ENCODE data around the gene SPATA13. TPM values are rescaled to one million over a fixed set of nuclear protein-coding genes. Genes with fewer than 3 reads are reported as not detected.

The SPATA13 gene
- total RNA-seq, 2 donors from 2014 or later: 19.4 to 24.8 TPM

- Mint-ChIP-seq H3K36me3 (ENCODE audit: low read depth) (peaks cover 12% of the 10 kb centered on the region), H3K27ac (no peak overlapping the region), H3K27me3 (ENCODE audit: insufficient read depth) (no peaks in the 10 kb centered on the region), H3K9me3 (no peaks in the 10 kb centered on the region), H3K4me1 (peaks cover 10% of the 10 kb centered on the region), H3K4me3 (no peak overlapping the region)
- no peak for TF ChIP-seq CTCF (conservative IDR thresholded peaks at IDR 0.05)
- Histone ChIP-seq H3K4me3 (ENCODE audit: low read length) (no peak overlapping the region), H3K9ac (ENCODE audit: extremely low read depth, low read length, poor library complexity, severe bottlenecking) (no peak overlapping the region), H3K27ac (ENCODE audit: low read depth, low read length) (no peak overlapping the region), H3K9me3 (ENCODE audit: control insufficient read depth, low read length) (no peaks in the 10 kb centered on the region), H3K36me3 (ENCODE audit: control insufficient read depth, insufficient read depth, low read length) (no peaks in the 10 kb centered on the region), H3K27me3 (ENCODE audit: control insufficient read depth, insufficient read depth, low read length, poor library complexity, severe bottlenecking) (no peaks in the 10 kb centered on the region), H3K4me1 (ENCODE audit: control insufficient read depth, insufficient read depth, low read length) (no peaks in the 10 kb centered on the region)
- 95 to 100% methylated on average over 4 to 7 of the region's 7 CpGs for WGBS, 2 experiments (ENCODE audit: insufficient coverage in 1 of 2, insufficient read length in 1 of 2)
- DNase-seq: peak; percentile 49
Measured at GRCh38 chr13:24225930-24226329, 65.4 kb downstream of the SPATA13 start.

GRCh38 chr13:24226762-24227161, 66.2 kb downstream of the SPATA13 start:
- DNase-seq: peak; percentile 61
- Histone ChIP-seq H3K36me3 (ENCODE audit: control insufficient read depth, insufficient read depth, low read length) (no peaks in the 10 kb centered on the region), H3K4me1 (ENCODE audit: control insufficient read depth, insufficient read depth, low read length) (no peaks in the 10 kb centered on the region), H3K27ac (ENCODE audit: low read depth, low read length) (no peak overlapping the region), H3K27me3 (ENCODE audit: control insufficient read depth, insufficient read depth, low read length, poor library complexity, severe bottlenecking) (no peaks in the 10 kb centered on the region), H3K9me3 (ENCODE audit: control insufficient read depth, low read length) (no peaks in the 10 kb centered on the region), H3K4me3 (ENCODE audit: low read length) (no peak overlapping the region), H3K9ac (ENCODE audit: extremely low read depth, low read length, poor library complexity, severe bottlenecking) (no peak overlapping the region)
- Mint-ChIP-seq H3K9me3 (no peaks in the 10 kb centered on the region), H3K36me3 (ENCODE audit: low read depth) (peaks cover 12% of the 10 kb centered on the region), H3K4me1 (peaks cover 10% of the 10 kb centered on the region), H3K4me3 (no peak overlapping the region), H3K27me3 (ENCODE audit: insufficient read depth) (no peaks in the 10 kb centered on the region), H3K27ac (no peak overlapping the region)
- TF ChIP-seq CTCF (conservative IDR thresholded peaks at IDR 0.05): peak; percentile 43
- 52 to 79% methylated on average over 3 of the region's 3 CpGs for WGBS, 2 experiments (ENCODE audit: insufficient coverage in 1 of 2, insufficient read length in 1 of 2)

GRCh38 chr13:24228852-24229458, 68.4 kb downstream of the SPATA13 start:
- H3K4me3 ChIP-seq (ENCODE audit: low read length): no peak overlapping the region
- H3K27me3 Mint-ChIP-seq (ENCODE audit: insufficient read depth): no peaks in the 10 kb centered on the region
- H3K9me3 Mint-ChIP-seq: no peaks in the 10 kb centered on the region
- H3K36me3 ChIP-seq (ENCODE audit: control insufficient read depth, insufficient read depth, low read length): no peaks in the 10 kb centered on the region
- DNase-seq: peak; percentile 69
- H3K27me3 ChIP-seq (ENCODE audit: control insufficient read depth, insufficient read depth, low read length, poor library complexity, severe bottlenecking): no peaks in the 10 kb centered on the region
- 51% methylated on average over 4 of the region's 4 CpGs; no CpG with 5 or more reads in 1 of the 2 experiments for WGBS, 2 experiments (ENCODE audit: insufficient coverage in 1 of 2, insufficient read length in 1 of 2)
- peaks cover 12% of the 10 kb centered on the region for H3K36me3 Mint-ChIP-seq (ENCODE audit: low read depth)
- H3K4me1 ChIP-seq (ENCODE audit: control insufficient read depth, insufficient read depth, low read length): peaks cover 4% of the 10 kb centered on the region
- H3K4me3 Mint-ChIP-seq: no peak overlapping the region
- no peaks in the 10 kb centered on the region for H3K9me3 ChIP-seq (ENCODE audit: control insufficient read depth, low read length)
- peak; percentile 96 for TF ChIP-seq CTCF (conservative IDR thresholded peaks at IDR 0.05)
- H3K9ac ChIP-seq (ENCODE audit: extremely low read depth, low read length, poor library complexity, severe bottlenecking): no peak overlapping the region
- peaks cover 15% of the 10 kb centered on the region for H3K4me1 Mint-ChIP-seq
- no peak overlapping the region for H3K27ac ChIP-seq (ENCODE audit: low read depth, low read length)
- H3K27ac Mint-ChIP-seq: no peak overlapping the region

All from endodermal cell (in vitro differentiated cells).